Uterus (tissue), 2 donors: Measurements from ENCODE around the gene PCDHB13.
"Not testable (repeated sequence)": the region's sequence is repeated elsewhere in the genome, so short reads cannot be mapped to it uniquely, and the experiment has no call there.

Experiments
- CTCF ChIP-seq, 4 experiments: fragments of 200-600 bp in 2 of 4; fragments of 450-650 bp in 2 of 4; sonication (generic) in 2 of 4; IDR thresholded peaks; one replicate each; pipeline ENCODE4 v1.5.1; 2016 to 2019; ENCODE audit warnings: antibody characterized with exemption in 4 of 4, mild to moderate bottlenecking in 2 of 4, moderate library complexity in 1 of 4
- POLR2A ChIP-seq, 2 donors: fragments of 450-650 bp; IDR thresholded peaks; one replicate each; pipeline ENCODE4 v1.6.1; 2016; ENCODE audit warnings: antibody characterized with exemption in 2 of 2, mild to moderate bottlenecking in 1 of 2, moderate library complexity in 1 of 2

- not testable (repeated sequence) for TF ChIP-seq CTCF, POLR2A (IDR thresholded peaks at IDR 0.05)
Measured at GRCh38 chr5:141216035-141216434, 2.3 kb downstream of the PCDHB13 start.
